Measurements from ENCODE around the gene LIG3.

GRCh38 chr17:34999456-34999855 lies 19.1 kb downstream of the LIG3 start:
- TF ChIP-seq, protein P1, sequence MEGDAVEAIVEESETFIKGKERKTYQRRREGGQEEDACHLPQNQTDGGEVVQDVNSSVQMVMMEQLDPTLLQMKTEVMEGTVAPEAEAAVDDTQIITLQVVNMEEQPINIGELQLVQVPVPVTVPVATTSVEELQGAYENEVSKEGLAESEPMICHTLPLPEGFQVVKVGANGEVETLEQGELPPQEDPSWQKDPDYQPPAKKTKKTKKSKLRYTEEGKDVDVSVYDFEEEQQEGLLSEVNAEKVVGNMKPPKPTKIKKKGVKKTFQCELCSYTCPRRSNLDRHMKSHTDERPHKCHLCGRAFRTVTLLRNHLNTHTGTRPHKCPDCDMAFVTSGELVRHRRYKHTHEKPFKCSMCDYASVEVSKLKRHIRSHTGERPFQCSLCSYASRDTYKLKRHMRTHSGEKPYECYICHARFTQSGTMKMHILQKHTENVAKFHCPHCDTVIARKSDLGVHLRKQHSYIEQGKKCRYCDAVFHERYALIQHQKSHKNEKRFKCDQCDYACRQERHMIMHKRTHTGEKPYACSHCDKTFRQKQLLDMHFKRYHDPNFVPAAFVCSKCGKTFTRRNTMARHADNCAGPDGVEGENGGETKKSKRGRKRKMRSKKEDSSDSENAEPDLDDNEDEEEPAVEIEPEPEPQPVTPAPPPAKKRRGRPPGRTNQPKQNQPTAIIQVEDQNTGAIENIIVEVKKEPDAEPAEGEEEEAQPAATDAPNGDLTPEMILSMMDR (conservative IDR thresholded peaks at IDR 0.05; ENCODE audit: low read depth, low read length), result no peak
- TF ChIP-seq POLR2A (IDR thresholded peaks at IDR 0.05; ENCODE audit: low read depth, low read length), result no peak
- no peak for TF ChIP-seq RFX5 (IDR thresholded peaks at IDR 0.05; ENCODE audit: low read depth, low read length)
- TF ChIP-seq RAD21 (IDR thresholded peaks at IDR 0.05; ENCODE audit: low read length), result no peak
- no peak for TF ChIP-seq MAFK (IDR thresholded peaks at IDR 0.05; ENCODE audit: low read depth, low read length)
- TF ChIP-seq USF2 (IDR thresholded peaks at IDR 0.05; ENCODE audit: low read depth, low read length), result no peak
- TF ChIP-seq BHLHE40 (IDR thresholded peaks at IDR 0.05; ENCODE audit: low read depth, low read length), result no peak
- TF ChIP-seq RCOR1 (IDR thresholded peaks at IDR 0.05; ENCODE audit: insufficient replicate concordance, low read length), result no peak
- no peak for TF ChIP-seq MXI1 (IDR thresholded peaks at IDR 0.05; ENCODE audit: borderline replicate concordance, low read depth, low read length)
- TF ChIP-seq MAZ (IDR thresholded peaks at IDR 0.05; ENCODE audit: borderline replicate concordance, low read depth, low read length), result no peak
- TF ChIP-seq, protein P2, sequence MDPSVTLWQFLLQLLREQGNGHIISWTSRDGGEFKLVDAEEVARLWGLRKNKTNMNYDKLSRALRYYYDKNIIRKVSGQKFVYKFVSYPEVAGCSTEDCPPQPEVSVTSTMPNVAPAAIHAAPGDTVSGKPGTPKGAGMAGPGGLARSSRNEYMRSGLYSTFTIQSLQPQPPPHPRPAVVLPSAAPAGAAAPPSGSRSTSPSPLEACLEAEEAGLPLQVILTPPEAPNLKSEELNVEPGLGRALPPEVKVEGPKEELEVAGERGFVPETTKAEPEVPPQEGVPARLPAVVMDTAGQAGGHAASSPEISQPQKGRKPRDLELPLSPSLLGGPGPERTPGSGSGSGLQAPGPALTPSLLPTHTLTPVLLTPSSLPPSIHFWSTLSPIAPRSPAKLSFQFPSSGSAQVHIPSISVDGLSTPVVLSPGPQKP (IDR thresholded peaks at IDR 0.05; ENCODE audit: borderline replicate concordance, low read depth, low read length), result no peak
- TF ChIP-seq SMC3 (IDR thresholded peaks at IDR 0.05; ENCODE audit: low read depth, low read length), result no peak
